GM19240 (cell line): ENCODE data around the gene TMEM61.

Experiments used
- DNase-seq: peaks from one replicate; pipeline ENCODE4 v3.0.0; 2011; ENCODE audit warnings: low spot score; ENCODE audit not compliant: insufficient read length

The TMEM61 gene

GRCh38 chr1:55037733-55038551 is 57.5 kb downstream of the TMEM61 start:
- DNase-seq: no peak

DNA sequence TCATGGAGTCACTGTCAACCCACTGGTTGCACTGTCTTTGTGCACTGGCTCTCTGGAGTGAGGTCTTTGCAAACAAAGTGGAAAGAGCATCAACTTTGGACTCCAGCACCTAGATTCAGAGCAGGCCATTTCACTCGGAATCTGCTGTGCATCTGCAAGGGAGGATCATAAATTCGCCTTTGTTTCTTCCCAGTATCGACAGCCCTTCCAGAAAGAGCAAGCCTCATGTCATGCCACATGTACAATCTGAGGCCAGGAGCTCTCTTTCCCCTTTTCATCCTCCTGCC is 58.1 kb downstream of the TMEM61 start:
- no peak for DNase-seq

DNA sequence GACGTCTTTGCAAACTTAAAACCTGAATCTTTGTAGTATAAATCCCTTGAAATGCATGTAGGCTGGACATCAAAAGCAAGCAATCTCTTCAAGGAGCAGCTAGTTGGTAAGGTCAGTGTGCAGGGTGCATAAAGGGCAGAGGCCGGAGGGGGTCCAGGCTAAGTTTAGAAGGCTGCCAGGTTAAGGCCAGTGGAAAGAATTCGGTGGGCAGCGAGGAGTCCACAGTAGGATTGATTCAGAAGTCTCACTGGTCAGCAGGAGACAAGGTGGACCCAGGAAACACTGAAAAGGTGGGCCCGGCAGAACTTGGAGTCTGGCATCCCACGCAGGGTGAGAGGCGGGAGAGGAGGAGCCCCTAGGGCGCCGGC is 58.5 kb downstream of the TMEM61 start:
- DNase-seq: no peak

DNA sequence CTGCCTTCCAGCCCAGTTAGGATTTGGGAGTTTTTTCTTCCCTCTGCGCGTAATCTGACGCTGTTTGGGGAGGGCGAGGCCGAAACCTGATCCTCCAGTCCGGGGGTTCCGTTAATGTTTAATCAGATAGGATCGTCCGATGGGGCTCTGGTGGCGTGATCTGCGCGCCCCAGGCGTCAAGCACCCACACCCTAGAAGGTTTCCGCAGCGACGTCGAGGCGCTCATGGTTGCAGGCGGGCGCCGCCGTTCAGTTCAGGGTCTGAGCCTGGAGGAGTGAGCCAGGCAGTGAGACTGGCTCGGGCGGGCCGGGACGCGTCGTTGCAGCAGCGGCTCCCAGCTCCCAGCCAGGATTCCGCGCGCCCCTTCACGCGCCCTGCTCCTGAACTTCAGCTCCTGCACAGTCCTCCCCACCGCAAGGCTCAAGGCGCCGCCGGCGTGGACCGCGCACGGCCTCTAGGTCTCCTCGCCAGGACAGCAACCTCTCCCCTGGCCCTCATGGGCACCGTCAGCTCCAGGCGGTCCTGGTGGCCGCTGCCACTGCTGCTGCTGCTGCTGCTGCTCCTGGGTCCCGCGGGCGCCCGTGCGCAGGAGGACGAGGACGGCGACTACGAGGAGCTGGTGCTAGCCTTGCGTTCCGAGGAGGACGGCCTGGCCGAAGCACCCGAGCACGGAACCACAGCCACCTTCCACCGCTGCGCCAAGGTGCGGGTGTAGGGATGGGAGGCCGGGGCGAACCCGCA is 59.1 kb downstream of the TMEM61 start, which contains the start of gene PCSK9:
TSS of gene PCSK9 (plus strand) at position 207 of the 741 bp plus-strand sequence. CDS start at position 497, 290 bp downstream.
- DNase-seq: no peak

DNA sequence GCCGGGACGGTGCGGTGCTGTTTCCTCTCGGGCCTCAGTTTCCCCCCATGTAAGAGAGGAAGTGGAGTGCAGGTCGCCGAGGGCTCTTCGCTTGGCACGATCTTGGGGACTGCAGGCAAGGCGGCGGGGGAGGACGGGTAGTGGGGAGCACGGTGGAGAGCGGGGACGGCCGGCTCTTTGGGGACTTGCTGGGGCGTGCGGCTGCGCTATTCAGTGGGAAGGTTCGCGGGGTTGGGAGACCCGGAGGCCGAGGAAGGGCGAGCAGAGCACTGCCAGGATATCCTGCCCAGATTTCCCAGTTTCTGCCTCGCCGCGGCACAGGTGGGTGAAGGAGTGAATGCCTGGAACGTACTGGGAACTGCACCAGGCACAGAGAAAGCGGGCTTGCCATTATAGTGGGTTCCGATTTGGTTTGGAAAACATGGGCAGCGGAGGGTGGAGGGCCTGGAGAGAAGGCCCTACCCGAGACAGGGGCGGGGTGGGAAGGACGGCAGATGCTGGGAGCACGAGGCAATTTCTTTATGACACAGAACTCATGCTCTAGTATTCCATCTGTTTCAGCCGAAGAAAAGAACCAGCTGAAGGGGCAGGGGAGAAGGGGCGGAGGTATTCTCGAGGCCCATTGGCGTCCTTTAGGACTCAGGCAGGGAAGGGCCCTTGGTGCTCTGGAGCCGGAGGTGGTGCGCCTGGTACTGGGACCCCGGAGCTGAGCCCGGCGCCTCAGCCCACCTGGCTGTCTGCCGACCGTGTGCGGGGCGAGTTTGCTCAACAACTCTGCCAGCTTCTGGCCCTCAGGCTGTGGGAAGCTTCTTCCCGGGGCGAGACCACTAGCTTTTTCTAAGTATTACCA is 59.9 kb downstream of the TMEM61 start:
- no peak for DNase-seq

GRCh38 chr1:55040933-55041494 is 60.6 kb downstream of the TMEM61 start:
- DNase-seq: no peak

- DNase-seq: no peak
Measured at GRCh38 chr1:55041613-55042012, 61.2 kb downstream of the TMEM61 start.
